ENCODE results near the gene STK32A.

- no peak for TF ChIP-seq CTCF (conservative IDR thresholded peaks at IDR 0.05; ENCODE audit: low read depth in 2 of 2)
- no peak for TF ChIP-seq EZH2 (IDR thresholded peaks at IDR 0.05; ENCODE audit: low read depth, unreplicated experiment)
These were observed 183.8 kb downstream of the STK32A start for GRCh38 chr5:147418613-147419012.
